Coronary artery (tissue), 2 donors: ENCODE measurements around the gene NEDD1.

Experiments
- DNase-seq: peaks from one replicate; pipeline ENCODE4 v3.0.0-alpha.2; 2017; ENCODE audit warnings: low spot score
- H3K27ac ChIP-seq, 2 donors: fragments of 200-600 bp; sonication (generic); one replicate each; pipeline ENCODE4 v1.5.1; 2016 to 2019
- H3K4me3 ChIP-seq: fragments of 200-600 bp; sonication (generic); 2 replicates; pipeline ENCODE4 v1.5.1; 2016; ENCODE audit warnings: mild to moderate bottlenecking, moderate library complexity
- TF ChIP-seq, protein P1 (sequence below): fragments of 200-600 bp; sonication (generic); IDR thresholded peaks from one replicate; pipeline ENCODE4 v1.5.1; 2019; ENCODE audit warnings: antibody characterized with exemption

The NEDD1 gene

DNA sequence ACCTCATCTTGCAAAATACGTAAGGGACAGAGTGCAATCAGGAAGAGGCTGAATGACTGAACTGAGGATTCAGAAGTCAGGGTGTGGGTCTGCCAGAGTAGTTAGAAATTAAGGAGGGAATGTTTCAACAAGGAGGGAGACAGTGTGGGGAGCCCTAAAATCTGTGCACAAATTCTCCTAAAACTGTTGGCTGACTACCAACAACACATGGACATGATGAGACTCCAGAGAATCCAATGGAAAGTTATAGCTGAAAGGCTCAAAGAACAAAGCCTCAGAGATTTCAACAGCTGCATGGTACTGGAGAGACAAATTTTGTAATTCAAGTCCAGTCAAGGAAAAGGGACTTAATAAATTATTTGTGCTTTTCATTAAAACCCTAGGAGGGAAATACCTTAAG, 36.1 kb upstream of the NEDD1 start:
- no peak for DNase-seq
- no peak overlapping the region for H3K4me3 ChIP-seq
- TF ChIP-seq, protein P1, sequence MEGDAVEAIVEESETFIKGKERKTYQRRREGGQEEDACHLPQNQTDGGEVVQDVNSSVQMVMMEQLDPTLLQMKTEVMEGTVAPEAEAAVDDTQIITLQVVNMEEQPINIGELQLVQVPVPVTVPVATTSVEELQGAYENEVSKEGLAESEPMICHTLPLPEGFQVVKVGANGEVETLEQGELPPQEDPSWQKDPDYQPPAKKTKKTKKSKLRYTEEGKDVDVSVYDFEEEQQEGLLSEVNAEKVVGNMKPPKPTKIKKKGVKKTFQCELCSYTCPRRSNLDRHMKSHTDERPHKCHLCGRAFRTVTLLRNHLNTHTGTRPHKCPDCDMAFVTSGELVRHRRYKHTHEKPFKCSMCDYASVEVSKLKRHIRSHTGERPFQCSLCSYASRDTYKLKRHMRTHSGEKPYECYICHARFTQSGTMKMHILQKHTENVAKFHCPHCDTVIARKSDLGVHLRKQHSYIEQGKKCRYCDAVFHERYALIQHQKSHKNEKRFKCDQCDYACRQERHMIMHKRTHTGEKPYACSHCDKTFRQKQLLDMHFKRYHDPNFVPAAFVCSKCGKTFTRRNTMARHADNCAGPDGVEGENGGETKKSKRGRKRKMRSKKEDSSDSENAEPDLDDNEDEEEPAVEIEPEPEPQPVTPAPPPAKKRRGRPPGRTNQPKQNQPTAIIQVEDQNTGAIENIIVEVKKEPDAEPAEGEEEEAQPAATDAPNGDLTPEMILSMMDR, result no peak

DNA sequence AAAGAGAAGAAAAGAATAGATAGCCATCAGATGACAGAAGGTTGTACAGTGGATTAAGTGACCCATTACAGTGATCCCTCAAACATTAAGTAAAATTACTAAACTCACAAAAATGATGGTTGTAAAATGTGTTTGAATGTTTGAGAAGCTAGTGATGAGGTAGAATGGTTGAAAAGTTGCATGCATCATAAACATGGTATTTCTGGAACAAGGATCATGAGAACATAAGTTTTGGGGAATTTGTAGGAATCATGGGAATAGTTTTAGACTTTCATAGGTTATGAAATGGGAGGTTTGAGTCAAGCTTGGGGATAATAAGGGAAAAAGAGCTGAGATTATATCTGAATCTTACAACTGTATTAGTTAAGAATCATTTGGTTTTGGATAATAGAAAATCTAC, 34.1 kb upstream of the NEDD1 start:
- no peak overlapping the region for H3K27ac ChIP-seq
- no peak overlapping the region for H3K4me3 ChIP-seq
- no peak for DNase-seq
- TF ChIP-seq, protein P1, result no peak

More for the DNA sequence above, 36.1 kb upstream of the NEDD1 start:
- H3K27ac ChIP-seq, result no peak overlapping the region

DNA sequence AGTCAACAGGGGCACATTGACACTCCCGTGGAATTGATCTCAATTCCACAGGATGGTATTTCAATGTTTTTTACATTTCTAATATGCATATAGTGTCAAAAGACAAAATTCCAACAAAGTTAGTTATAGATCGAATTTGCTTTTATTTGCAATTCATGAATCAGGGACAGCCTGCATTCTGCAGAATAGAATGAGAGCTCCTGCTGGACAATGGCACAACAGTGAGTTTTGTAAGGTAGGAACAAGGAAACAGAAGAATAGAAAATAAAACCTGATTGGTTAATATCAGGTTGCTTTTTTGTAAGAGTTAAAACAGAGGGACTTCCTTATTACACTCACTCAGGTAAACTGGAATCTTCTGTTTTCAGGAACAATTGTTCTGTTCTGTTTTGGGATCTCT, 32.8 kb upstream of the NEDD1 start:
- H3K4me3 ChIP-seq, result no peak overlapping the region
- TF ChIP-seq, protein P1, result no peak
- H3K27ac ChIP-seq, result no peak overlapping the region
- DNase-seq, result no peak

DNA sequence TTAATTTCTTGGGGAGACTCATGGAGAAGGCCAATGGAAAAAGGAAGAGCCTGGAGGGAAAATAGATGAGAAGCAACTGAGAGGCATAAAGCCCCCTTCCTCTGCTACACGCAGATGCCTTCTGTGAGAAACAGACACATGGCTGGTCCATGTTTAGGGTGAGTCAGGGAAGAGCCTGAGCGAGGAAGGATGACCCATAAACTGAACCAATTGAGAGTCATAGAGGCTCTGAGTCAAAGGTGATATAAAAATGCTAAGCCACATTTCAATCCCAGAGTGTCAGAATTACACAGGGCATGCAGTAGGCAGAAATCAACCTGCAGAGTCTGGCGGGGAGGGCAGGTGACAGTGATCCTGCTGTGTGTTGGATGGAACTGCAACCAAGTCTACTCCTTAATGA, 30.1 kb upstream of the NEDD1 start:
- TF ChIP-seq, protein P1, result no peak
- Histone ChIP-seq H3K4me3 (no peak overlapping the region), H3K27ac (no peak overlapping the region)
- DNase-seq, result no peak

DNA sequence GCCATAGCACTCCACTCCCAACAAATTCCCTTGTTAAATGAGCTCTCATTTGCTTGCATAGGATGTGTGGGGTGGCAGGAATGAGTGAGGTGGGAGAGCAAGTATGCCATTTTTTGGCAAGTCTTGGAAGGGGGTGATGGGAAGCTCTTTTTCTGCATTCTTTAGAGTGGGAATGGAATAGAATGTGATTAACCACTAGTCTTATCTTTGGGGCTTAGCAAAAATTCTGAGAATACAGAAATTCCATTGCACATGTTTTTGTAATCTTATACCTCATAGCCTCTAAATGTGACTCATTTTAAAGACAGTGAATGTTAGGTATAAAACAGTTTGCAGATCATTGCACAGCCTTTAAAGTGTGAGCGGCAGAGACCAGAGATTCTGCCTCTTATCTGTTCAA, 28.4 kb upstream of the NEDD1 start:
- TF ChIP-seq, protein P1, result no peak
- H3K4me3 ChIP-seq, result no peak overlapping the region
- no peak for DNase-seq
- H3K27ac ChIP-seq, result no peak overlapping the region

DNA sequence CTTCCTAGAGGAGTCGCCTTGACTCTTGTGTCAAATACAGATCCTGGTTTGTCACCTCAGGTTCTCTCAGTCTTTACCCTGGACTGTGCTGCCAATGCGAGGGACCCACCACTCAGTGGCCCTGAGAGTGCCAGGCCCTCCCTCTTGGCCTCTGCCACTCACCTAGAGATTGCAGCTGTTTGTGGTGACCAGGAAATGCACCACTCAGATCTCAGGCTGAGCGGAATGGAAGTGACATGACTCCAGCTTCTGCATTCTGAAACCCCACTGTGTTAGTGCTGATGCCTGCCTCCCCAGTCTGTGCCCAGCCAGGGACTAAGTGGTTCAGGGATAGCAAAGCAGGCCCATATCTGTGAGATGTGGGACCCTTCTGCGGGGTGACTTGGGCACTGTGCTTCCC, 27.8 kb upstream of the NEDD1 start:
- TF ChIP-seq, protein P1, result no peak
- no peak for DNase-seq
- Histone ChIP-seq H3K27ac (no peak overlapping the region), H3K4me3 (no peak overlapping the region)

DNA sequence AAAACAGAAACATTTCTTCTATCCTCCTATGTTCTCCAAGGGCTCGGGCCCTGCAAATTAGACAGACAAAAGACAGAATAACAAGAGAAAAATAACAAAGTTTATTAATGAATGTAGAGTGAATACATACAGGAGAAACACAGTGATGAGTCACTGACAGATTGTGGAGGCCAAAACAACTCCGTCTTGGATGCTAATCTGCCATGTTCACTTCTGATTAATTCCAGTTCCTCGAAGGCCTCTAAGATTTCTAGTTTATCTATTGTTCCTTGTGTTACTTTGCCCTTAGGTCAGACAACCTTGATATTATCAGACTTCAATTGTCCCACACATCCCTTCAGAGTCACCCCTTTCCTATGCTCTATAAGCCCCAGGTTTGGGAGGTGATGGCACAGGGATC, 26.8 kb upstream of the NEDD1 start:
- Histone ChIP-seq H3K27ac (no peak overlapping the region), H3K4me3 (no peak overlapping the region)
- DNase-seq, result no peak
- TF ChIP-seq, protein P1, result no peak
